Measurements from ENCODE around the gene RNF169. TPM values are rescaled to one million over a fixed set of nuclear protein-coding genes. Genes with fewer than 3 reads are reported as not detected.

The RNF169 gene
- total and polyA plus RNA-seq, 2 of the 4 experiments (the other 2 are of a cell fraction): 3.6 to 23.3 TPM

DNA sequence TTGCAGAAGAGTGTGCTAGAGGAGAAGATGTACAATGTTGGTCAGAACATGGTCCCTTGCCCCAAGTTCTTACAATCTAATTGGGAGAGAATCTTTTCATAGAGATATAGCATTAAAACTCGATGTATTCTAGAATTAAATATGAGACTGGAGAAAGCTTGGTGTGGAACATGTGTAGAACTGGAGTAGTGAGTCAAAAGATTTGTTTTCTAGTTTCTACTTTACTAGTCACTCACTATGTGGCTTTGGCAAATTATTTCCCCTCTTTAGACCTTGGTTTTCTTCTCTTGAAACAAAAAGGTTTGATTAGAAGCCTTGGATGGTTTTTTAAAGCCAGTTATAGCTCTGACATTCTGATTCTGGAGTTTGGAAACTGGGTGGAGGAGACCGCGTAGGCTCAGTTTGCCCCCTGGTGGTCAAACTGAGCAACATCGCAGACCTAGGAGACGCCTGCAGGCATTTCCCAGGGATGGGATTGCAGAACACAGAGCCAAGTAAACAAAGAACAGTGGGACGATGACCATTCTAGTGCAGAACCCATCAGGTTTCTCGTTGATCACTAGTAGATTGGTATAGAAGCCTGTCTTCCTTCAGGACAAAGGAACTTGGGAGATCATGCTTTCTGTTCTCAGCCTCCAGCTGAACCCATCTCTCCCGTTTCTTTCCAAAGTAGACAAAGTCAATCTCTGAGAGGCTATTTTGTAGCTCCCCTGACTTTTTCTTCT is 8.9 kb upstream of the RNF169 start:
- Histone ChIP-seq H4K20me1 (ENCODE audit: insufficient read depth, low read length) (no peaks in the 10 kb centered on the region), H3K9me3 (ENCODE audit: control insufficient read depth, insufficient read depth, low read length) (peaks cover 2% of the 10 kb centered on the region; the same call in 1 of the 2 replicates), H2BK120ac (ENCODE audit: low read depth, low read length) (no peak overlapping the region), H2BK5ac (ENCODE audit: low read depth, low read length, poor library complexity, severe bottlenecking) (no peak overlapping the region), H3K4me3 (ENCODE audit: insufficient read depth, low read depth, low read length) (no peak overlapping the region), H3K4me2 (ENCODE audit: low read depth, low read length) (no peak overlapping the region), H3K36me3 (ENCODE audit: control insufficient read depth, insufficient read depth, low read length) (no peaks in the 10 kb centered on the region), H3K4me1 (ENCODE audit: control insufficient read depth, insufficient read depth, low read length) (peaks cover 8% of the 10 kb centered on the region), H3K27ac (ENCODE audit: insufficient read depth, low read length) (no peak overlapping the region), H3K9me1 (ENCODE audit: insufficient read depth, low read length) (peaks cover 10% of the 10 kb centered on the region), H4K5ac (ENCODE audit: low read depth, low read length) (no peak overlapping the region), H3K79me1 (ENCODE audit: low read depth in 1 of 2, low read length in 2 of 2) (peaks cover 0 to 6% of the 10 kb centered on the region in 2 experiments; a peak in 1 of 4 replicates), H2AFZ (replicated peaks; ENCODE audit: low read length, poor library complexity) (no peak overlapping the region), H3K23ac (ENCODE audit: low read depth, low read length) (no peak overlapping the region), H2AK9ac (replicated peaks; ENCODE audit: low read depth, low read length, poor library complexity) (no peak overlapping the region), H3K27me3 (ENCODE audit: control insufficient read depth, insufficient read depth, low read length) (peaks cover 4% of the 10 kb centered on the region; the same call in 1 of the 2 replicates), H2AK5ac (ENCODE audit: low read depth, low read length) (no peak overlapping the region), H2BK15ac (ENCODE audit: low read depth, low read length) (no peak overlapping the region), H2BK20ac (ENCODE audit: low read depth, low read length) (no peak overlapping the region), H4K8ac (ENCODE audit: low read depth in 2 of 2, low read length in 2 of 2) (no peak overlapping the region), H3K4ac (ENCODE audit: low read depth, low read length) (no peak overlapping the region), H3K14ac (replicated peaks; ENCODE audit: low read depth, low read length) (no peak overlapping the region), H3K9ac (ENCODE audit: low read depth, low read length) (no peak overlapping the region), H3K56ac (ENCODE audit: extremely low read depth, insufficient read depth, low read length) (no peak overlapping the region), H3K18ac (ENCODE audit: low read depth, low read length) (no peak overlapping the region), H4K91ac (ENCODE audit: insufficient read depth, low read depth, low read length) (no peak overlapping the region)
- DNase-seq (peak; percentile 73), ATAC-seq (ENCODE audit: low read depth) (peak; percentile 93)
- BruUV-seq (replicated peaks): no TSS peak
- dilution Hi-C loops (cut with HindIII; ENCODE audit: low sequenced_read_pairs, unreplicated experiment): loop anchor here (25.0 kb wide), 1 partner anchor 127 kb away; no protein-coding TSS in a partner anchor
- ChIA-PET CTCF (interaction anchor here (0.6 to 2.0 kb wide), 19 partner anchors 10 to 167 kb away, joined by 3 to 10 read pairs (median 3); no protein-coding TSS in a partner anchor), POLR2A (ENCODE audit: unreplicated experiment) (no interaction called here)
- intact Hi-C loops (cut with micrococcal nuclease): loop anchor here (1.0 to 5.0 kb wide), 2 partner anchors 286 to 482 kb away; no protein-coding TSS in a partner anchor
- in situ Hi-C loops (cut with MboI; ENCODE audit: low sequenced_read_pairs): loop anchor here (10.0 kb wide), 1 partner anchor 485 kb away; no protein-coding TSS in a partner anchor
- WGBS, 2 experiments (ENCODE audit: extremely low coverage in 2 of 2, insufficient read length in 1 of 2): 29% methylated on average over 6 of the region's 8 CpGs; no CpG with 5 or more reads in 1 of the 2 experiments
- peak; percentile 63 for TF ChIP-seq CEBPB (IDR thresholded peaks at IDR 0.05; ENCODE audit: low read depth, low read length)
- TF ChIP-seq, protein P1, sequence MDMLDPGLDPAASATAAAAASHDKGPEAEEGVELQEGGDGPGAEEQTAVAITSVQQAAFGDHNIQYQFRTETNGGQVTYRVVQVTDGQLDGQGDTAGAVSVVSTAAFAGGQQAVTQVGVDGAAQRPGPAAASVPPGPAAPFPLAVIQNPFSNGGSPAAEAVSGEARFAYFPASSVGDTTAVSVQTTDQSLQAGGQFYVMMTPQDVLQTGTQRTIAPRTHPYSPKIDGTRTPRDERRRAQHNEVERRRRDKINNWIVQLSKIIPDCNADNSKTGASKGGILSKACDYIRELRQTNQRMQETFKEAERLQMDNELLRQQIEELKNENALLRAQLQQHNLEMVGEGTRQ (IDR thresholded peaks at IDR 0.05; ENCODE audit: low read depth, low read length): no peak
- TF ChIP-seq, protein P2, sequence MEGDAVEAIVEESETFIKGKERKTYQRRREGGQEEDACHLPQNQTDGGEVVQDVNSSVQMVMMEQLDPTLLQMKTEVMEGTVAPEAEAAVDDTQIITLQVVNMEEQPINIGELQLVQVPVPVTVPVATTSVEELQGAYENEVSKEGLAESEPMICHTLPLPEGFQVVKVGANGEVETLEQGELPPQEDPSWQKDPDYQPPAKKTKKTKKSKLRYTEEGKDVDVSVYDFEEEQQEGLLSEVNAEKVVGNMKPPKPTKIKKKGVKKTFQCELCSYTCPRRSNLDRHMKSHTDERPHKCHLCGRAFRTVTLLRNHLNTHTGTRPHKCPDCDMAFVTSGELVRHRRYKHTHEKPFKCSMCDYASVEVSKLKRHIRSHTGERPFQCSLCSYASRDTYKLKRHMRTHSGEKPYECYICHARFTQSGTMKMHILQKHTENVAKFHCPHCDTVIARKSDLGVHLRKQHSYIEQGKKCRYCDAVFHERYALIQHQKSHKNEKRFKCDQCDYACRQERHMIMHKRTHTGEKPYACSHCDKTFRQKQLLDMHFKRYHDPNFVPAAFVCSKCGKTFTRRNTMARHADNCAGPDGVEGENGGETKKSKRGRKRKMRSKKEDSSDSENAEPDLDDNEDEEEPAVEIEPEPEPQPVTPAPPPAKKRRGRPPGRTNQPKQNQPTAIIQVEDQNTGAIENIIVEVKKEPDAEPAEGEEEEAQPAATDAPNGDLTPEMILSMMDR (conservative IDR thresholded peaks at IDR 0.05; ENCODE audit: low read depth, low read length): peak; percentile 91
- TF ChIP-seq MXI1 (IDR thresholded peaks at IDR 0.05; ENCODE audit: borderline replicate concordance, low read depth, low read length): no peak
- TF ChIP-seq NFE2L2 (IDR thresholded peaks at IDR 0.05; ENCODE audit: low read depth, low read length): no peak
- 0 out of 2 replicates have a peak, but pooled peaks have one; percentile 22 for TF ChIP-seq RFX5 (IDR thresholded peaks at IDR 0.05; ENCODE audit: low read depth, low read length)
- no peak for TF ChIP-seq MAZ (IDR thresholded peaks at IDR 0.05; ENCODE audit: borderline replicate concordance, low read depth, low read length)
- TF ChIP-seq MAFK (IDR thresholded peaks at IDR 0.05; ENCODE audit: low read depth, low read length): no peak
- peak; percentile 93 for TF ChIP-seq SMC3 (IDR thresholded peaks at IDR 0.05; ENCODE audit: low read depth, low read length)
- no peak for TF ChIP-seq POLR2A (IDR thresholded peaks at IDR 0.05; ENCODE audit: low read depth, low read length)
- TF ChIP-seq BHLHE40 (IDR thresholded peaks at IDR 0.05; ENCODE audit: low read depth, low read length): no peak
- no peak for TF ChIP-seq CHD1 (IDR thresholded peaks at IDR 0.05; ENCODE audit: low read depth, low read length)
- no peak for TF ChIP-seq RCOR1 (IDR thresholded peaks at IDR 0.05; ENCODE audit: insufficient replicate concordance, low read length)
- TF ChIP-seq, protein P3, sequence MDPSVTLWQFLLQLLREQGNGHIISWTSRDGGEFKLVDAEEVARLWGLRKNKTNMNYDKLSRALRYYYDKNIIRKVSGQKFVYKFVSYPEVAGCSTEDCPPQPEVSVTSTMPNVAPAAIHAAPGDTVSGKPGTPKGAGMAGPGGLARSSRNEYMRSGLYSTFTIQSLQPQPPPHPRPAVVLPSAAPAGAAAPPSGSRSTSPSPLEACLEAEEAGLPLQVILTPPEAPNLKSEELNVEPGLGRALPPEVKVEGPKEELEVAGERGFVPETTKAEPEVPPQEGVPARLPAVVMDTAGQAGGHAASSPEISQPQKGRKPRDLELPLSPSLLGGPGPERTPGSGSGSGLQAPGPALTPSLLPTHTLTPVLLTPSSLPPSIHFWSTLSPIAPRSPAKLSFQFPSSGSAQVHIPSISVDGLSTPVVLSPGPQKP (IDR thresholded peaks at IDR 0.05; ENCODE audit: borderline replicate concordance, low read depth, low read length): no peak
